Rectal smooth muscle tissue (tissue), 1 donor: ENCODE data around the gene GDF10.

ENCODE experiments used
- H3K27ac ChIP-seq: one replicate; pipeline ENCODE4 v1.7.0; 2013; ENCODE audit warnings: low read depth, low read length, inconsistent platforms
- H3K27me3 ChIP-seq: one replicate; pipeline ENCODE4 v1.7.0; 2013; ENCODE audit warnings: low read length; ENCODE audit not compliant: control insufficient read depth, insufficient read depth
- H3K36me3 ChIP-seq: one replicate; pipeline ENCODE4 v1.7.0; 2013; ENCODE audit warnings: low read length; ENCODE audit not compliant: control insufficient read depth, insufficient read depth
- H3K4me1 ChIP-seq: one replicate; pipeline ENCODE4 v1.7.0; 2013; ENCODE audit warnings: low read length; ENCODE audit not compliant: control insufficient read depth, insufficient read depth
- H3K4me3 ChIP-seq: one replicate; pipeline ENCODE4 v1.7.0; 2013; ENCODE audit warnings: low read length
- H3K9ac ChIP-seq: one replicate; pipeline ENCODE4 v1.7.0; 2013; ENCODE audit warnings: low read length

GDF10 gene

GRCh38 chr10:47357911-47358310, 57.9 kb downstream of the GDF10 start:
- H3K4me1 ChIP-seq = no peaks in the 10 kb centered on the region
- H3K9ac ChIP-seq = no peak overlapping the region

DNA sequence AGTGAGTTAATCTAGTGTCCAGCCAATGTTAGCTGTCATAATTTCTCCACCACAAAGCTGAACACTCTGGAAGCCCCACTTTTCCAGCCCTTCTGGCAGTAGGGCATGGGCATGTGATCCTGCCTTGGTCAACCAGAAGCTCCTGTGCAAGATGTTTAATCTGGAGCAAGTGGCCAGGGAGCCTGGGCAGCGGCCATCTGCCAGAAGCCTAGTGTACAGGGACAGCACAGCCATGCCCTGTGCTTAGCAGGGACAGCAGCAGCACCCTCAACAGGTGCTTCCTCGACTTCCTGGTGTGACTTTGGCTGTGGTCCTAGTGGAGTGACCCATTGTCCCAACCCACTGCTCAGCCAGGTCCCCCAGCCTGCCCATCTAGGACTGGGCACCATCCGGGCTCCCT, 58.5 kb downstream of the GDF10 start:
- H3K4me1 ChIP-seq = no peaks in the 10 kb centered on the region
- no peak overlapping the region for H3K4me3 ChIP-seq
- H3K9ac ChIP-seq = no peak overlapping the region
- H3K27me3 ChIP-seq = no peaks in the 10 kb centered on the region
- H3K36me3 ChIP-seq = no peaks in the 10 kb centered on the region
- no peak overlapping the region for H3K27ac ChIP-seq

More at GRCh38 chr10:47357911-47358310, 57.9 kb downstream of the GDF10 start:
- H3K27me3 ChIP-seq = no peaks in the 10 kb centered on the region
- H3K4me3 ChIP-seq = no peak overlapping the region
- no peak overlapping the region for H3K27ac ChIP-seq
- H3K36me3 ChIP-seq = no peaks in the 10 kb centered on the region

- H3K4me3 ChIP-seq = no peak overlapping the region
- H3K9ac ChIP-seq = no peak overlapping the region
- H3K4me1 ChIP-seq = no peaks in the 10 kb centered on the region
- H3K27ac ChIP-seq = no peak overlapping the region
- H3K36me3 ChIP-seq = no peaks in the 10 kb centered on the region
- H3K27me3 ChIP-seq = no peaks in the 10 kb centered on the region
These were observed 59.1 kb downstream of the GDF10 start for GRCh38 chr10:47359101-47359500.

DNA sequence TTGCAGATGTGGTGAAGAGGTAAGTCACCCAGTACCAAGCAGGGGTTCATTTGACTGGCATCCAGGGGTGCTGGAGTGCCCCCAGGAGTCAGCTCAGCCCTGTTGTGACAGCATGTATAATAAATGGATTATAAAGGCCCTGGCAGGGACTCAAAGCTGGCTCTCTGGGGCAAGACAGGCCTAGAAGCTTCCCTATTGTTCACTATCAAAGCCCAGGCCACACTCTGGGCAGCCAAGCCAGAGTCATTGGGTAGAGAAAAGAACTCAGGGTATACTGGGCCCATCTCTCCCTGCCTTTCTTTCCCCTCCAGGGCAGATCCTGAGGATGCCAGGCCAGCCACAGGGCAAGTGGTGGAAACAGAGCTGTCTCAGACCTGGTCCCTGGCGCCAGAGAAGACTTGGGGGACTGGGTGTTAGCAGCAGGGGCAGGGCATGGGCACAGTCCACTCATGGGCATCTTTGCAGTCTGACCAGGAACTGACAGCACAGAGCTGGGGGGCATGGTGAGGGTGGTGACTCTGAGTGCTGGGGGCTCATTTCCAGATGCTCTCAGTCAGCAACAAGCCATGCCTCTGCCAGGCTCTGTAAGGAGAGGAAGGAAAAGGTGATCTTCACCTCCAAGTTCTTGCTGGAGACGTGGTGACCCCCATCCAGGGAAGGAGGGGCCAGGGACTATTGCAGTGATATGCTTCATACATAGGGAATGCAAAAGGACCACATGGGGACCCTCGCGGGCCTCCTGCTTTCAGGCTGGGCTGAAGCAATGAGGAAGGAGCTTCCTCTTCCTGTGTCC, 59.8 kb downstream of the GDF10 start:
- Histone ChIP-seq H3K27ac (no peak overlapping the region), H3K9ac (no peak overlapping the region), H3K27me3 (no peaks in the 10 kb centered on the region), H3K4me3 (no peak overlapping the region), H3K36me3 (no peaks in the 10 kb centered on the region), H3K4me1 (no peaks in the 10 kb centered on the region)

- H3K4me3 ChIP-seq = no peak overlapping the region
- no peak overlapping the region for H3K27ac ChIP-seq
- no peak overlapping the region for H3K9ac ChIP-seq
- H3K27me3 ChIP-seq = no peaks in the 10 kb centered on the region
- H3K36me3 ChIP-seq = no peaks in the 10 kb centered on the region
- H3K4me1 ChIP-seq = no peaks in the 10 kb centered on the region
These were observed 60.5 kb downstream of the GDF10 start for GRCh38 chr10:47360419-47361040.

GRCh38 chr10:47361293-47361692, 61.3 kb downstream of the GDF10 start:
- no peak overlapping the region for H3K4me3 ChIP-seq
- no peak overlapping the region for H3K9ac ChIP-seq
- no peaks in the 10 kb centered on the region for H3K4me1 ChIP-seq
- H3K27me3 ChIP-seq = no peaks in the 10 kb centered on the region
- H3K36me3 ChIP-seq = no peaks in the 10 kb centered on the region
- no peak overlapping the region for H3K27ac ChIP-seq

DNA sequence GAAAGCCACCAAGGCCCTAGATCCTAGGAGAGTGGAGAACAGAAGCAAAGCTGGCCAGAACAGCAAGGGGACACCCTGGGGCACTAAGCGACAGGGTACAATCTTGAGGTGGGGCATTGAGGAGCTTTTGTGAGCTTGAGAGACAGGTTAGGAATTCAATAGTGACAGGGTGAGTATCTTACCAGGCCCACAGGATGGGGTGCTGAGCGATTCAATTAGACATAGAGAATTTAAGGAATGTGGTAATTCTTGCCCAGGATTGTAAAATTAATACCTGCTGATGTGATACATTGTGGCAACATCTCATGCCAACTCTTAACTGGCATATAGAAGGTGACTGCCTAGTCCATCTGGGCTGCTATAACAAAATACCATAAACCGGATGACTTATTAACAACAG, 62.2 kb downstream of the GDF10 start:
- no peak overlapping the region for H3K27ac ChIP-seq
- H3K9ac ChIP-seq = no peak overlapping the region
- no peaks in the 10 kb centered on the region for H3K4me1 ChIP-seq
- H3K27me3 ChIP-seq = no peaks in the 10 kb centered on the region
- no peak overlapping the region for H3K4me3 ChIP-seq
- H3K36me3 ChIP-seq = no peaks in the 10 kb centered on the region
